Posterior vena cava (tissue), 2 donors: Measurements from ENCODE around the gene GZF1. TPM values are rescaled to one million over a fixed set of nuclear protein-coding genes. Genes with fewer than 3 reads are reported as not detected.
"Not testable (repeated sequence)": the region's sequence is repeated elsewhere in the genome, so short reads cannot be mapped to it uniquely, and the experiment has no call there.

Experiments
- DNase-seq: peaks from one replicate; pipeline ENCODE4 v3.0.0-alpha.2; 2020; ENCODE audit warnings: low spot score
- intact Hi-C, 2 donors: fragments of 100-400 bp; cut with DNase I; formaldehyde crosslinking; loops; one replicate each; pipeline versions ENCODE4 v1.14.1 to v1.14.2; 2022 to 2023
- total RNA-seq, 2 donors: library from RNA; stranded (reverse); fragmentation: NEBNext Ultra II Directional; extraction: Animal tissue kit (Norgen Biotek cat#: 25700); gene quantifications; one replicate each; pipeline ENCODE4 v1.2.1, GENCODE V29; 2021
- donor health status: DM: yes; HTN: yes; CAD: no.
- donor health status: DM: yes; HTN: yes; CAD: no.

Gene GZF1
- total RNA-seq, 2 donors from 2014 or later, result 16.2 to 17.8 TPM

- DNase-seq, result no peak
Observed at GRCh38 chr20:23341073-23341472, 20.9 kb upstream of the GZF1 start.

GRCh38 chr20:23343590-23343989 is 18.4 kb upstream of the GZF1 start:
- intact Hi-C loops, result loop anchor here (5.0 to 10.0 kb wide), 2 partner anchors 289 to 651 kb away; no protein-coding TSS in a partner anchor

More at GRCh38 chr20:23341073-23341472, 20.9 kb upstream of the GZF1 start:
- intact Hi-C loops, result loop anchor here (5.0 to 10.0 kb wide), 2 partner anchors 286 to 649 kb away; no protein-coding TSS in a partner anchor

GRCh38 chr20:23344336-23344735 is 17.6 kb upstream of the GZF1 start:
- intact Hi-C loops, result loop anchor here (5.0 to 10.0 kb wide), 2 partner anchors 290 to 652 kb away; no protein-coding TSS in a partner anchor
- no peak for DNase-seq

More at GRCh38 chr20:23343590-23343989, 18.4 kb upstream of the GZF1 start:
- DNase-seq, result no peak

- no peak for DNase-seq
- intact Hi-C loops, result loop anchor here (5.0 to 10.0 kb wide), 2 partner anchors 291 to 1576 kb away; no protein-coding TSS in a partner anchor
Observed at GRCh38 chr20:23346002-23346401, 16.0 kb upstream of the GZF1 start.

GRCh38 chr20:23347791-23348190 is 14.2 kb upstream of the GZF1 start:
- intact Hi-C loops, result loop anchor here (5.0 to 10.0 kb wide), 2 partner anchors 293 to 1575 kb away; no protein-coding TSS in a partner anchor
- no peak for DNase-seq

GRCh38 chr20:23348510-23348909 is 13.5 kb upstream of the GZF1 start:
- intact Hi-C loops, result loop anchor here (5.0 to 10.0 kb wide), 2 partner anchors 294 to 1574 kb away; no protein-coding TSS in a partner anchor
- DNase-seq, result not testable (repeated sequence)

GRCh38 chr20:23349338-23350195 is 12.4 kb upstream of the GZF1 start:
- DNase-seq, result no peak
- intact Hi-C loops, result loop anchor here (5.0 to 10.0 kb wide), 3 partner anchors 285 to 1573 kb away; partner anchors contain the start of gene CST3 (in 1 of the 2)

GRCh38 chr20:23350196-23350903 is 11.6 kb upstream of the GZF1 start, which contains the start of gene NXT1:
NXT1 (plus strand) TSS chr20:23350791; CDS start chr20:23354042, 3,251 bp downstream.
- intact Hi-C loops, result loop anchor here in 1 of 2 donors (10.0 kb wide), 1 partner anchor 284 kb away; the partner anchor contains the start of gene CST3

GRCh38 chr20:23350904-23351838 is 10.8 kb upstream of the GZF1 start:
- intact Hi-C loops, result loop anchor here in 1 of 2 donors (10.0 kb wide), 1 partner anchor 284 kb away; the partner anchor contains the start of gene CST3
- DNase-seq, result peak; percentile 88

More at GRCh38 chr20:23350196-23350903, 11.6 kb upstream of the GZF1 start, which contains the start of gene NXT1:
- peak; percentile 99 for DNase-seq

GRCh38 chr20:23356203-23356602 is 5.8 kb upstream of the GZF1 start:
- intact Hi-C loops, result loop anchor here in 1 of 2 donors (10.0 kb wide), 1 partner anchor 279 kb away; the partner anchor contains the start of gene CST3

GRCh38 chr20:23357767-23358562 is 4.0 kb upstream of the GZF1 start:
- peak; percentile 100 for DNase-seq
- intact Hi-C loops, result loop anchor here in 1 of 2 donors (10.0 kb wide), 1 partner anchor 277 kb away; the partner anchor contains the start of gene CST3

More at GRCh38 chr20:23356203-23356602, 5.8 kb upstream of the GZF1 start:
- DNase-seq, result no peak

- intact Hi-C loops, result loop anchor here in 1 of 2 donors (10.0 kb wide), 1 partner anchor 276 kb away; the partner anchor contains the start of gene CST3
- no peak for DNase-seq
Observed at GRCh38 chr20:23358563-23358906, 3.4 kb upstream of the GZF1 start.

- intact Hi-C loops, result loop anchor here in 1 of 2 donors (10.0 kb wide), 1 partner anchor 276 kb away; the partner anchor contains the start of gene CST3
- DNase-seq, result no peak
Observed at GRCh38 chr20:23358923-23359593, 2.9 kb upstream of the GZF1 start.

- DNase-seq, result no peak
- intact Hi-C loops, result no loop called here
Observed at GRCh38 chr20:23360531-23360930, 1.5 kb upstream of the GZF1 start.

- DNase-seq, result no peak
- intact Hi-C loops, result no loop called here
Observed at GRCh38 chr20:23361119-23361475, 885 bp upstream of the GZF1 start.

- intact Hi-C loops, result no loop called here
- DNase-seq, result no peak
Observed at GRCh38 chr20:23362392-23363256, 642 bp downstream of the GZF1 start.
